SU-DHL-6 (cell line): ENCODE data around the gene GNL3.

Experiments
- H2AFZ ChIP-seq: fragments of 200-600 bp; sonication (generic); 2 replicates; pipeline ENCODE4 v1.6.1; 2014; ENCODE audit warnings: low read depth, mild to moderate bottlenecking, moderate library complexity, mixed read lengths, antibody characterized with exemption, low read length; ENCODE audit not compliant: severe bottlenecking
- H3F3A ChIP-seq: fragments of 200-600 bp; shearing (Covaris generic); 2 replicates; pipeline ENCODE4 v1.6.0; 2016; ENCODE audit warnings: antibody characterized with exemption, mild to moderate bottlenecking; ENCODE audit not compliant: insufficient read depth
- H3K27ac ChIP-seq: fragments of 200-600 bp; sonication (generic); 2 replicates; pipeline ENCODE4 v1.5.1; 2016; ENCODE audit warnings: low read depth, mild to moderate bottlenecking, low read length, moderate library complexity, mixed read lengths
- H3K27me3 ChIP-seq: fragments of 200-600 bp; sonication (generic), shearing (Covaris generic); 2 replicates; pipeline ENCODE4 v1.6.0; 2014; ENCODE audit warnings: mild to moderate bottlenecking, low read length
- H3K36me3 ChIP-seq: fragments of 200-600 bp; sonication (generic); 2 replicates; pipeline ENCODE4 v1.6.1; 2014; ENCODE audit warnings: mild to moderate bottlenecking, low read length, mixed read lengths
- H3K4me2 ChIP-seq: fragments of 300-600, 200-600 bp; shearing (Covaris generic), sonication (generic); 2 replicates; pipeline ENCODE4 v1.6.0; 2014; ENCODE audit warnings: low read length, low read depth, mild to moderate bottlenecking; ENCODE audit not compliant: poor library complexity, severe bottlenecking
- H3K4me3 ChIP-seq: fragments of 200-600 bp; sonication (generic); 2 replicates; pipeline ENCODE4 v1.5.1; 2014; ENCODE audit warnings: antibody characterized with exemption, low read length, mild to moderate bottlenecking, mixed read lengths; ENCODE audit not compliant: insufficient read depth, poor library complexity, severe bottlenecking
- H3K79me2 ChIP-seq: fragments of 200-600 bp; sonication (generic); 2 replicates; pipeline ENCODE4 v1.6.1; 2014; ENCODE audit warnings: mild to moderate bottlenecking, low read length, moderate library complexity; ENCODE audit not compliant: insufficient read depth
- H3K9ac ChIP-seq: fragments of 200-600 bp; sonication (generic); 2 replicates; pipeline ENCODE4 v1.7.0; 2014; ENCODE audit warnings: mild to moderate bottlenecking, low read length
- H3K9me2 ChIP-seq: fragments of 200-600 bp; sonication (generic); replicated peaks from 2 replicates; pipeline ENCODE4 v1.6.1; 2014; ENCODE audit warnings: low read length; ENCODE audit not compliant: insufficient read depth
- H3K9me3 ChIP-seq: fragments of 200-600 bp; sonication (generic); 2 replicates; pipeline ENCODE4 v1.6.1; 2014; ENCODE audit warnings: low read length, mixed read lengths; ENCODE audit not compliant: insufficient read depth
- H4K20me1 ChIP-seq: fragments of 200-600 bp; sonication (generic); 2 replicates; pipeline ENCODE4 v1.6.1; 2014; ENCODE audit warnings: low read depth, mild to moderate bottlenecking, antibody characterized with exemption, low read length, moderate library complexity, mixed read lengths
- CTCF ChIP-seq: fragments of 200-600 bp; sonication (generic); IDR thresholded peaks from one replicate; pipeline ENCODE4 v1.5.1; 2017; ENCODE audit warnings: antibody characterized with exemption, mild to moderate bottlenecking, low read length, moderate library complexity; ENCODE audit not compliant: insufficient read depth, poor library complexity, severe bottlenecking
- EZH2phosphoT487 ChIP-seq: fragments of 200-600 bp; sonication (generic), shearing (Covaris generic); conservative IDR thresholded peaks from 2 replicates; pipeline ENCODE4 v1.6.1; 2018; ENCODE audit warnings: mild to moderate bottlenecking, antibody characterized with exemption, low read length, moderate library complexity, mixed read lengths

GNL3 gene

GRCh38 chr3:52705688-52706686 is 20.2 kb downstream of the GNL3 start, which contains the start of the genes GLT8D1 and SPCS1:
Gene GLT8D1, minus strand, starts transcription at chr3:52705791. Its CDS starts 5,331 bp downstream, at chr3:52700460.
Gene SPCS1, plus strand, starts transcription at chr3:52706106. Its CDS starts 141 bp downstream, at chr3:52706247.
- peak within 1 kb of the TSS; percentile 82 for H3K9ac ChIP-seq
- H4K20me1 ChIP-seq: no peaks in the 10 kb centered on the region
- H3K9me2 ChIP-seq: no peaks in the 10 kb centered on the region
- H3F3A ChIP-seq: peaks cover 35% of the 10 kb centered on the region
- TF ChIP-seq CTCF (no peak), EZH2phosphoT487 (no peak)
- no peaks in the 10 kb centered on the region for H3K9me3 ChIP-seq
- peak within 1 kb of the TSS; percentile 55 for H2AFZ ChIP-seq
- 0 out of 2 replicates have a peak, but pooled peaks cover 8% of the 10 kb centered on the region for H3K36me3 ChIP-seq
- peaks cover 32% of the 10 kb centered on the region; the same call in 1 of the 2 replicates for H3K79me2 ChIP-seq
- no peaks in the 10 kb centered on the region for H3K27me3 ChIP-seq
- peak within 1 kb of the TSS; percentile 84 for H3K27ac ChIP-seq
- peak within 1 kb of the TSS; percentile 81 for H3K4me2 ChIP-seq
- H3K4me3 ChIP-seq: peak within 1 kb of the TSS; percentile 84

DNA sequence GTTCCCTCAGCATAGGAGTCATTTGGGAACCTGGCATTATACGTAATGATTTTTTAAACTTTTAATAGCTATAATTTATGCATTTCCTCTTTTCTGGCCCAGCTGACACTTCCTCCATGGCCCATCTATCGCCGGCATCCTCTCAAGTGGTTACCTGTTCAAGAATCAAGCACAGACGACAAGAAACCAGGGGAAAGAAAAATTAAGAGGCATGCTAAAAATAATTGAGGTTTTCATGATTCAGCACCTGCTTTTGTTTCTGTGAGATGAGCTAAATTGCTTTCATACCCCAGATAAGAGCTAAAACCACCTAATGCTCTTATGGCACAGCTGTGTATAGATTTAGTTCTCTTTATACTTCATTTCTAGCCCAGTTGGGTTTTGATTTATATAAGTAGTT is 21.8 kb downstream of the GNL3 start:
- TF ChIP-seq EZH2phosphoT487 (no peak), CTCF (no peak)
- H3K4me3 ChIP-seq: peak overlapping the region; percentile 84
- H3F3A ChIP-seq: peaks cover 45% of the 10 kb centered on the region
- peaks cover 8% of the 10 kb centered on the region; the same call in 1 of the 2 replicates for H3K36me3 ChIP-seq
- H3K27ac ChIP-seq: peak overlapping the region; percentile 84
- H2AFZ ChIP-seq: no peak overlapping the region
- H3K79me2 ChIP-seq: peaks cover 32% of the 10 kb centered on the region; the same call in 1 of the 2 replicates
- H3K9me3 ChIP-seq: no peaks in the 10 kb centered on the region
- H3K9ac ChIP-seq: peak overlapping the region; percentile 82; the same call in 1 of the 2 replicates
- H4K20me1 ChIP-seq: no peaks in the 10 kb centered on the region
- H3K27me3 ChIP-seq: no peaks in the 10 kb centered on the region
- H3K4me2 ChIP-seq: peak overlapping the region; percentile 81
- H3K9me2 ChIP-seq: no peaks in the 10 kb centered on the region

GRCh38 chr3:52710512-52710911 is 24.7 kb downstream of the GNL3 start:
- H3K9me2 ChIP-seq: no peaks in the 10 kb centered on the region
- no peak overlapping the region for H3K4me3 ChIP-seq
- H2AFZ ChIP-seq: no peak overlapping the region

More at GRCh38 chr3:52710512-52710911, 24.7 kb downstream of the GNL3 start:
- no peaks in the 10 kb centered on the region for H3K27me3 ChIP-seq
- H3K27ac ChIP-seq: peak overlapping the region; percentile 31; the same call in 1 of the 2 replicates
- H3K9me3 ChIP-seq: no peaks in the 10 kb centered on the region
- H4K20me1 ChIP-seq: no peaks in the 10 kb centered on the region
- H3K36me3 ChIP-seq: peaks cover 8% of the 10 kb centered on the region; the same call in 1 of the 2 replicates
- peaks cover 13% of the 10 kb centered on the region; the same call in 1 of the 2 replicates for H3K79me2 ChIP-seq
- peaks cover 45% of the 10 kb centered on the region for H3F3A ChIP-seq
- no peak overlapping the region for H3K4me2 ChIP-seq
- TF ChIP-seq EZH2phosphoT487 (no peak), CTCF (no peak)
- H3K9ac ChIP-seq: no peak overlapping the region
